ENCODE results near the gene FOXRED2. TPM values are rescaled to one million over a fixed set of nuclear protein-coding genes. Genes with fewer than 3 reads are reported as not detected.

The FOXRED2 gene
- total and polyA plus RNA-seq, 8 donors, result 0.76 to 17.5 (median 3.8) TPM

DNA sequence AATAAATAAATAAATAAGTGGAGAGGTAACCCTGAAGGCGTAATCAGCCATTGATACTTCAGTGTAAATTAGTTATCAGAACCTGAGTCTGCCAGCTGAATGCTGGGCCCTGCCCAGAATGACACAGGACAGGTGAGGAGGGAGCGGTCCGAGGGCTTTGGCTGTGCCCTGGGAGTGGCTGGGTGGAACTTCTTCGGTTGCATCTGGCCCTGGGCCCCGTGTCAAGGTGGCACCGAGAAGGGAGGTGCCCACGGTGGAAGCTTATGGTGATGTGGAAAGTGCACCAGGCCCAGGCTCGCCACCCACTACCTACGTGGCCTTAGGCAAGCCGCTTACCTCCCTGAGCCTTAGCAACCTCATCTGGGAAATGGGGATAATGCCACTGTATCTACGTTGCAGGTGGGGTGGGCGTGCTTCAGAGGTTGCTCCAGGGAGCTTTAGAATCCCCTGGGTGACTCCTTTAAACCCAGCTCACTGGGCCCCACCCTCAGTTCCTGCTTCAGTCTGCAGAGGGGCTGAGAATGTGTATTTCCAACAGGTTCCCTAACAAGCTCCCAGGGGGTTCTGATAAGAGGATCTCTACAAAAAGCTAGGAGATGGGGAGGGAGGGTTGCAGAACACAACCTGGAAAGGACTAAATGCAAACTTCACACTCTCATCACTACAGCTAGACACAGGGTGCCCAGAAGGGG lies 64.2 kb downstream of the FOXRED2 start:
- DNase-seq, result no peak
- no peaks in the 10 kb centered on the region for H3K9me3 ChIP-seq
- no peak overlapping the region for H3K4me3 ChIP-seq
- 74 to 89% (median 86%) methylated on average over 11 to 12 of the region's 12 CpGs for WGBS, 5 donors
- no peak for TF ChIP-seq POLR2AphosphoS5 (IDR thresholded peaks at IDR 0.05)
- TF ChIP-seq, protein P1, sequence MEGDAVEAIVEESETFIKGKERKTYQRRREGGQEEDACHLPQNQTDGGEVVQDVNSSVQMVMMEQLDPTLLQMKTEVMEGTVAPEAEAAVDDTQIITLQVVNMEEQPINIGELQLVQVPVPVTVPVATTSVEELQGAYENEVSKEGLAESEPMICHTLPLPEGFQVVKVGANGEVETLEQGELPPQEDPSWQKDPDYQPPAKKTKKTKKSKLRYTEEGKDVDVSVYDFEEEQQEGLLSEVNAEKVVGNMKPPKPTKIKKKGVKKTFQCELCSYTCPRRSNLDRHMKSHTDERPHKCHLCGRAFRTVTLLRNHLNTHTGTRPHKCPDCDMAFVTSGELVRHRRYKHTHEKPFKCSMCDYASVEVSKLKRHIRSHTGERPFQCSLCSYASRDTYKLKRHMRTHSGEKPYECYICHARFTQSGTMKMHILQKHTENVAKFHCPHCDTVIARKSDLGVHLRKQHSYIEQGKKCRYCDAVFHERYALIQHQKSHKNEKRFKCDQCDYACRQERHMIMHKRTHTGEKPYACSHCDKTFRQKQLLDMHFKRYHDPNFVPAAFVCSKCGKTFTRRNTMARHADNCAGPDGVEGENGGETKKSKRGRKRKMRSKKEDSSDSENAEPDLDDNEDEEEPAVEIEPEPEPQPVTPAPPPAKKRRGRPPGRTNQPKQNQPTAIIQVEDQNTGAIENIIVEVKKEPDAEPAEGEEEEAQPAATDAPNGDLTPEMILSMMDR (IDR thresholded peaks at IDR 0.05), result no peak
- no peak for TF ChIP-seq EP300 (IDR thresholded peaks at IDR 0.05)
- TF ChIP-seq POLR2A (IDR thresholded peaks at IDR 0.05), result no peak
- H3K27me3 ChIP-seq, result no peaks in the 10 kb centered on the region
- intact Hi-C loops (cut with DNase I; ENCODE audit: low total_unique reads), result no loop called here
- H3K36me3 ChIP-seq, result no peaks in the 10 kb centered on the region
- peaks cover 4 to 53% (median 10%) of the 10 kb centered on the region in 4 donors for H3K4me1 ChIP-seq
- H3K27ac ChIP-seq, result no peak overlapping the region

DNA sequence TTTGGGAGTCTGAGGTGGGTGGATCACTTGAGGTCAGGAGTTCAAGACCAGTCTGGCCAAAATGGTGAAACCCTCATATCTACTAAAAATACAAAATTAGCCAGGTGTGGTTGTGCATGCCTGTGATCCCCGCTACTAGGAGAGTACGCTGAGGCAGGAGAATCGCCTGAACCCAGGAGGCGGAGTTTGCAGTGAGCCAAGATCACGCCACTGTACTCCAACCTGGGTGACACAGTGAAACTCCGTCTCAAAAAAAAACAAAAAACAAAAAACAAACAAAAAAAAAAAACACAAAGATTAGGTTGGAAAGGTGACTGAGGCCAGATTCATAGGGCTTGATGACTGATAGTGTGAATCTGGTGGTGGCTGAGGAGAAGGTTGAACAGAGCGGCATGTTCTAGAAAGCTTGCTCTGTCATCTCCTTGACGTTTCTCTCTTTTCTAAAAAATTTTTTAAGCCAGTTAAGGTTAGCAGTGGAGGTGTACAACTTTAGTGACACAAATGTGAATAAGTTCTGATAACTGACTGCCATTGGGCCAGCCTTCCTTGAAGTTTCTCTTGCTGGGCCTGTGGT lies 66.3 kb downstream of the FOXRED2 start:
- Histone ChIP-seq H3K27ac (peak overlapping the region in 3 of 5 donors; percentile 4 to 47 (median 46)), H3K4me1 (peaks cover 16 to 63% (median 21%) of the 10 kb centered on the region in 4 donors), H3K36me3 (no peaks in the 10 kb centered on the region), H3K27me3 (no peaks in the 10 kb centered on the region), H3K4me3 (no peak overlapping the region), H3K9me3 (no peaks in the 10 kb centered on the region)
- DNase-seq, result no peak
- 65 to 78% (median 70%) methylated on average over 8 of the region's 8 CpGs for WGBS, 5 donors
- intact Hi-C loops (cut with DNase I; ENCODE audit: low total_unique reads), result no loop called here
- TF ChIP-seq POLR2AphosphoS5 (IDR thresholded peaks at IDR 0.05), result no peak
- TF ChIP-seq EP300 (IDR thresholded peaks at IDR 0.05), result no peak
- no peak for TF ChIP-seq POLR2A (IDR thresholded peaks at IDR 0.05)
- TF ChIP-seq, protein P1 (IDR thresholded peaks at IDR 0.05), result no peak

DNA sequence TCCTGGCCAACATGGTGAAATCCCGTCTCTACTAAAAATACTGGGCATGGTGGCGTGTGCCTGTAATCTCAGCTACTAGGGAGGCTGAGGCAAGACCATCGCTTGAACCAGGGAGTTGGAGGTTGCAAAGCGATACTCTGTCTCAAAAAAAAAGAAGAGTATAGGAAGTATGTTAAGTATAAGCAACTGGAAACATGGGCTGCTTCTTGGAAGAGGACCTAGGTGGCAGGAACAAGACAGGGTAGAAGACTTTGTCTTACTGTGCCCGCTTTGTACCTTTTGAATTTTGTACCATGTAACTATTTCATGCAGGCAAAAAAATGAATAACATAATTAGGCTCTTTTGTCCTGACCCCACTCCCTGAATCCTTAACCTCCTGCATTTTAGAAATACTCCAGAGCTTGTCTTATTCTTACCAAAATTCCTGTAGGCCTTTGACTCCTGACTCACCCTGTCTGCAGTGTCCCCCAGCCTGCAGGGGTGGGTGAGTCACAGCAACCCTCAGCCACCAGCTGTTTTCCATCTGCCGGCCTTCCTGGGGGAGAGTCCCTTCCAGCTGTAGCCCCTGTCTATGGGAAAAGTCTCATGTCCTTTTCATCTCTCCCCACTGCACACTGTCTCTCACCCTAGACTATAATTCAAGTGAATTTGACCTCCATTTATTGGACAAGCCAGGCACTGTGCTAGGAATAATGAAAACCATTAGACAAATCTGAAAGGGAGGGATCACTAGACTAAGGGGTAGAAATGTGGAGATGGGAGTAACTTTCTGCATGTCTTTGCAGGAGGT lies 67.2 kb downstream of the FOXRED2 start:
- Histone ChIP-seq H3K9me3 (no peaks in the 10 kb centered on the region), H3K27ac (peak overlapping the region in 4 of 5 donors; percentile 25 to 58 (median 50)), H3K4me1 (peaks cover 23 to 63% (median 30%) of the 10 kb centered on the region in 4 donors), H3K27me3 (no peaks in the 10 kb centered on the region), H3K36me3 (no peaks in the 10 kb centered on the region), H3K4me3 (no peak overlapping the region)
- WGBS, 5 donors, result 84 to 88% (median 87%) methylated on average over 6 of the region's 6 CpGs
- intact Hi-C loops (cut with DNase I; ENCODE audit: low total_unique reads), result no loop called here
- TF ChIP-seq POLR2A (IDR thresholded peaks at IDR 0.05) (no peak), EP300 (IDR thresholded peaks at IDR 0.05) (no peak), POLR2AphosphoS5 (IDR thresholded peaks at IDR 0.05) (peak in 2 of 3 donors; percentile 51 to 79)
- TF ChIP-seq, protein P1 (IDR thresholded peaks at IDR 0.05), result no peak
- peak in 1 of 2 donors; percentile 73 for DNase-seq

Small RNA genes lying within 50 kb of the gene (small RNA-seq; reads per million reads assigned to genes)
- 0 reads per million in 4 donors for gene RF00019

Other genes starting within 250 kb of the FOXRED2 start
- 100 to 1,000 TPM; 155 to 620 (median 272) TPM for gene MYH9, start 119.1 kb downstream of the FOXRED2 start, total RNA-seq
- 10 to 100 TPM; 46.7 to 79.3 (median 54.3) TPM for gene MYH9, start 119.1 kb downstream of the FOXRED2 start, polyA plus RNA-seq
- gene TXN2, start 25.4 kb downstream of the FOXRED2 start, total RNA-seq, result 100 to 1,000 TPM in 1 of 5 donors, 10 to 100 TPM in 3, 1 to 10 TPM in 1; 7.0 to 279 (median 43.7) TPM
- gene TXN2, start 25.4 kb downstream of the FOXRED2 start, polyA plus RNA-seq, result 100 to 1,000 TPM in 2 of 3 donors, 10 to 100 TPM in 1; 86.8 to 144 (median 124) TPM
- gene EIF3D, start 22.1 kb upstream of the FOXRED2 start, total RNA-seq, result 100 to 1,000 TPM in 4 of 5 donors, 10 to 100 TPM in 1; 80.4 to 212 (median 160) TPM
- gene EIF3D, start 22.1 kb upstream of the FOXRED2 start, polyA plus RNA-seq, result 100 to 1,000 TPM; 172 to 242 (median 230) TPM
- gene CACNG2, start 196.7 kb upstream of the FOXRED2 start, total RNA-seq, result not detected
- gene CACNG2, start 196.7 kb upstream of the FOXRED2 start, polyA plus RNA-seq, result not detected

Data from stomach (tissue), 9 donors.